ENCODE data around the gene HSPA2.

Gene HSPA2

DNA sequence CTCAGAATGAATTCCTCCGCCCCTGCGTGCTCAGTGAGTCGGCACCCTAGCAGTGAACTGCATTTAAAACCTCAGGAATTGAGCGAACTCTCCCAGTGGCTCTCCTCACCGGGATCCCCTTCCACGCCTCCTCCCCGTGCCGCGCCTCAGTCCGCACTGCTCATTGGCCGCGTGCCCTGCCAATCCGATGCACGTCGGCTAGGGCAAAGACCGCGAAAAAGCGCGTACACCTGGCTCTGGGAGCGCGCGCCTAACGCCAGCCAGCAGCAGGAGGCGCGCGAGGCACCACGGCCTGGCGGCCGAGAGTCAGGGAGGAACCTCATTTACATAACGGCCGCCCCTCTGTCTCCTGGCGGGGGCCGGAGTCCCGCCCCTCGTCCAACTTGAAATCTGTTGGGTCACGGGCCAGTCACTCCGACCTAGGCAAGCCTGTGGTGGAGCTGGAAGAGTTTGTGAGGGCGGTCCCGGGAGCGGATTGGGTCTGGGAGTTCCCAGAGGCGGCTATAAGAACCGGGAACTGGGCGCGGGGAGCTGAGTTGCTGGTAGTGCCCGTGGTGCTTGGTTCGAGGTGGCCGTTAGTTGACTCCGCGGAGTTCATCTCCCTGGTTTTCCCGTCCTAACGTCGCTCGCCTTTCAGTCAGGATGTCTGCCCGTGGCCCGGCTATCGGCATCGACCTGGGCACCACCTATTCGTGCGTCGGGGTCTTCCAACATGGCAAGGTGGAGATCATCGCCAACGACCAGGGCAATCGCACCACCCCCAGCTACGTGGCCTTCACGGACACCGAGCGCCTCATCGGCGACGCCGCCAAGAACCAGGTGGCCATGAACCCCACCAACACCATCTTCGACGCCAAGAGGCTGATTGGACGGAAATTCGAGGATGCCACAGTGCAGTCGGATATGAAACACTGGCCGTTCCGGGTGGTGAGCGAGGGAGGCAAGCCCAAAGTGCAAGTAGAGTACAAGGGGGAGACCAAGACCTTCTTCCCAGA lies at the start of gene HSPA2:
Gene HSPA2, plus strand, starts transcription at position 534 of the 995 bp plus-strand sequence. Its CDS starts 109 bp downstream, at position 643.
- peaks cover 35% of the 10 kb centered on the region for H3K4me1 Mint-ChIP-seq
- H3K27ac Mint-ChIP-seq: peak within 1 kb of the TSS; percentile 96
- ATAC-seq (peak; percentile 95), DNase-seq (ENCODE audit: low spot score in 2 of 2) (peak; percentile 92 to 97)
- H3K4me3 Mint-ChIP-seq: peak within 1 kb of the TSS; percentile 97
- peaks cover 15% of the 10 kb centered on the region for H3K36me3 Mint-ChIP-seq
- no peaks in the 10 kb centered on the region for H3K9me3 Mint-ChIP-seq

DNA sequence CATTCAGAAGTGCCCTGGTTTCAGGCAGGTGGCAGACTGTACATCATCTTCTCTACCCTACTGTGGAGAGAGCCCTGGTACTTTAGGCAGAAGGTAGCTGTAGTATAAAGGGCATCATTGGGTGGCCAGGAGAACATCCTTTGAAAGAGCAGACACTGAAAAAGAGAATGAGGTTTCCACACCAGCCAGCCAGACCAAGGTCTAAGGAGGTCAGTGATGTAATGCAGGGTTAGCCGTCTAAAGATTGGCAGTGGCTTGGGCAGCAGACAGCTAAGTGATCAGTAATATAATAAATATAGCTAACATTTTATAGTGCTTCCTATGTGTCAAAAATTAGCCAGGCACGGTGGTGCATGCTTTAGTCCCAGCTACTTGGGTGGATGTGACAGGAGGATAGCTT lies 48.9 kb upstream of the HSPA2 start:
- no peak for DNase-seq (ENCODE audit: low spot score in 2 of 2)
- peak overlapping the region; percentile 7 for H3K27ac Mint-ChIP-seq
- ATAC-seq: no peak
- no peaks in the 10 kb centered on the region for H3K9me3 Mint-ChIP-seq
- peaks cover 37% of the 10 kb centered on the region for H3K4me1 Mint-ChIP-seq
- H3K4me3 Mint-ChIP-seq: no peak overlapping the region
- H3K36me3 Mint-ChIP-seq: peaks cover 100% of the 10 kb centered on the region

GRCh38 chr14:64493455-64493854 lies 47.1 kb upstream of the HSPA2 start:
- Mint-ChIP-seq H3K27ac (peak overlapping the region; percentile 83), H3K9me3 (no peaks in the 10 kb centered on the region), H3K4me3 (no peak overlapping the region), H3K4me1 (peaks cover 35% of the 10 kb centered on the region), H3K36me3 (peaks cover 100% of the 10 kb centered on the region)
- ATAC-seq (no peak), DNase-seq (ENCODE audit: low spot score in 2 of 2) (no peak)

DNA sequence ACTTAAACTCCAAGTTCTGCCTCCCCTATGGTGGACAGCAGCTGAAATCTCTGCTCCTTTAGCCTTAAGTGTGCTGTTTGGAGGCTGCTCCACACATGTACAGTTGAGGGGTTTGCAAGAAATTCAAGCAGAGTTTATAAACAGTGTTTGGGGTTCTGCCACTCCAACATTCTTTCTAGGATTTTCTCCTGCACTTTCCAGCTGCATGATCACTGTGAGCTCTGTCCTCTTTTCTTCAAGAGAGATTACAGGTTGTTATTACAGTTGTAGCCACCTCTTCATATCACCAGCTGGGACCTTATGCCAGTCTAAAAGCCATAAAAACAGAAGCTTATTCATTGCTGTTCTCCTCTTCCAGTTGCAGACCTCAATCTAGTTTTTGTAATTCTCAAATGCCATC lies 45.3 kb upstream of the HSPA2 start:
- Mint-ChIP-seq H3K27ac (no peak overlapping the region), H3K4me3 (no peak overlapping the region), H3K36me3 (peaks cover 100% of the 10 kb centered on the region), H3K4me1 (peaks cover 43% of the 10 kb centered on the region), H3K9me3 (no peaks in the 10 kb centered on the region)
- ATAC-seq (no peak), DNase-seq (ENCODE audit: low spot score in 2 of 2) (no peak)

DNA sequence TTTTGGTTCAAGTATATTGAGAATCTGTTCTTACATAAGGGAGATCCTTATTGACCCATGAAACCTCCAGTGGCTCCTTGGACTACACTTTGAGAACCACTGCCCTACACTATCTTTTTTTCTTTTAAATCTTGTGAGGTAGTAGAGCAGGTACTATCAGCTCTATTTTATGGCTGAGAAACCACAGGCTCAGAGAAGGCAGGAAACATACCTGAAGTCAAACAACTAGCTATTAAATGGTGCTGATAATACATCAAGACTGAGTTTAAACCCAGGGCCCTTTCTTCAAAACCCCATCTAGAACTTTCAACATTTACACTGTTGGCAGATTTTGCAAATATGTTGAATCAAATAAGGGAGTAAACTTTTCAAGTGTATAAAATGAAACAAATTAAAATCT lies 43.8 kb upstream of the HSPA2 start:
- Mint-ChIP-seq H3K27ac (no peak overlapping the region), H3K36me3 (peaks cover 100% of the 10 kb centered on the region), H3K4me1 (peaks cover 41% of the 10 kb centered on the region), H3K9me3 (no peaks in the 10 kb centered on the region), H3K4me3 (no peak overlapping the region)
- DNase-seq (ENCODE audit: low spot score in 2 of 2) (no peak), ATAC-seq (no peak)

DNA sequence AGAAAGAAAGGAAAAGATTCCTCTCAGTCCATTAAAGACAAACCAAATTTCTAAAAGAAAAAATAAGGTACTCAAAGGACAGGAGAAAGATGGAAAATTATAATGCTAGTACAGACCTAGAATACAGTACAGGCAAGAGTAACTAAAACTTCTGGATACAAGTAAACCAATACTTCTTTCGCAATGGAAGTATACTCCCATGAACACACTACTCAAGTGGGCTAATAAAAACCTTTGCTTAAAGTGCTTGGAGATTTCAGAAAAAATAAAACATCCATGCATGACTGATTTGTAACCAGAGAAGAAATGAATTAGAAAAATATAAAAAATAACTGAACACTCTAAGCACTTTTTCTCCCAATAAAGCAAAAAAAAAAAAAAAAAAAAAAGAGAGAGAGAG lies 40.5 kb upstream of the HSPA2 start:
- no peak for ATAC-seq
- Mint-ChIP-seq H3K36me3 (peaks cover 95% of the 10 kb centered on the region), H3K4me1 (peaks cover 24% of the 10 kb centered on the region), H3K4me3 (peak overlapping the region; percentile 87), H3K9me3 (no peaks in the 10 kb centered on the region), H3K27ac (peak overlapping the region; percentile 100)
- DNase-seq (ENCODE audit: low spot score in 2 of 2): no peak

- Mint-ChIP-seq H3K27ac (peak overlapping the region; percentile 100), H3K4me1 (peaks cover 23% of the 10 kb centered on the region), H3K9me3 (no peaks in the 10 kb centered on the region), H3K36me3 (peaks cover 95% of the 10 kb centered on the region), H3K4me3 (peak overlapping the region; percentile 87)
- DNase-seq (ENCODE audit: low spot score in 2 of 2) (no peak), ATAC-seq (no peak)
Observed at GRCh38 chr14:64501411-64502171, 39.0 kb upstream of the HSPA2 start.

GRCh38 chr14:64502456-64502855 lies 38.1 kb upstream of the HSPA2 start:
- peak overlapping the region; percentile 87 for H3K4me3 Mint-ChIP-seq
- H3K9me3 Mint-ChIP-seq: no peaks in the 10 kb centered on the region
- H3K36me3 Mint-ChIP-seq: peaks cover 95% of the 10 kb centered on the region
- no peak for ATAC-seq
- H3K27ac Mint-ChIP-seq: peak overlapping the region; percentile 100
- DNase-seq (ENCODE audit: low spot score in 2 of 2): no peak
- peaks cover 23% of the 10 kb centered on the region for H3K4me1 Mint-ChIP-seq

- peak overlapping the region; percentile 100 for H3K27ac Mint-ChIP-seq
Observed at GRCh38 chr14:64502887-64503433, 37.6 kb upstream of the HSPA2 start.

DNA sequence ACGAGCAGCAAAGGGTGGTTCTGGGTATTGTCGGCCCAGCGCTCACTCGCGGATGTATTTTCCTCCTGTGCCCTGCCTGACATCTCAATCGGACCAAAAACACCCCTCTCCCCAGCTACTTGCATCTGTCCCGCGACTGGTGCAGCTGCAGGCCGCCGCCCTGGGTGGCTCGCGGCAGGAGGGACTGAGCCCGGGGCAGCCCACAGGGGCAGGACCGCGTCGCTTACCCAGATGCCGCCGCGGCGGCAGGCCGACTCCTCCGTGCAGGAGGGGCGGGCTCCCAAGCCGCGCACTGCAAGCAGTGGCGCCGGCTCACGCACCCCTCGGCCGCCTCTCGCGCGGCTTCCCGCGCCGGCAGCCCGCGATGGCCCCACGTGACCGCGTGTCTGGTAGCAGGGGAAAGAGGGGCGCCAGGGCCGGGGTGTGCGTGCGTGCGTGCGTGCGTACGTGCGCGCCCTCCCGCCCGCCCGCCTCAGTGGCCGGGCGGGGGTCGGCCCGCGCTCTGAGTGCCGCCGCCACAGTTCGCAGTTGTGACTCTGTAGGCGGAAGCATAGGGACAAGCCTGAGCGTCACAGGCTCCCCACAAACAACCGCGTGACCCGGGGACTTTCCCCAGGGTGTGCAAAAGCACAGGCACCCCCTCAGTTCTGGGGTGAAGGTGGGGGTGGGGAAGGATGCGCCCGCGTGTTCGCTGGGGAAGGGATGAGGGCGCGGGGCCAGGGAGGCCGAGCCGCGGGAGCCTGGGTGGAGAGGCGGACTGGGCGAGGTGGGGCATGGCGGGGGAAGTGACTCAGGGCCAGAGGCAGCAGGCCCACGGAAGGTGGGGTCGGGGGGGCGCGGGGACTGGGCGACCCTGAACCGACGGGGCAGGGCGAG lies 36.9 kb upstream of the HSPA2 start, which contains the start of gene ZBTB25:
Gene ZBTB25, minus strand, starts transcription at position 405 of the 876 bp plus-strand sequence. CDS start 13,305 bp downstream, outside the sequence.
- no peaks in the 10 kb centered on the region for H3K9me3 Mint-ChIP-seq
- ATAC-seq (peak; percentile 79), DNase-seq (ENCODE audit: low spot score in 2 of 2) (peak; percentile 78 to 98)
- H3K4me3 Mint-ChIP-seq: peak within 1 kb of the TSS; percentile 87
- peaks cover 35% of the 10 kb centered on the region for H3K4me1 Mint-ChIP-seq
- peak within 1 kb of the TSS; percentile 100 for H3K27ac Mint-ChIP-seq
- H3K36me3 Mint-ChIP-seq: peaks cover 95% of the 10 kb centered on the region

More at GRCh38 chr14:64502887-64503433, 37.6 kb upstream of the HSPA2 start:
- DNase-seq (ENCODE audit: low spot score in 2 of 2) (no peak), ATAC-seq (no peak)
- H3K4me3 Mint-ChIP-seq: peak overlapping the region; percentile 87
- peaks cover 95% of the 10 kb centered on the region for H3K36me3 Mint-ChIP-seq
- H3K4me1 Mint-ChIP-seq: peaks cover 28% of the 10 kb centered on the region
- H3K9me3 Mint-ChIP-seq: no peaks in the 10 kb centered on the region

GRCh38 chr14:64504310-64504896 lies 36.1 kb upstream of the HSPA2 start, which contains the start of gene ZBTB1:
ZBTB1 (plus strand) TSS chr14:64504770; CDS start chr14:64521505, 16,735 bp downstream.
- DNase-seq (ENCODE audit: low spot score in 2 of 2) (peak; percentile 69 to 91), ATAC-seq (peak; percentile 71)
- peak within 1 kb of the TSS; percentile 87 for H3K4me3 Mint-ChIP-seq
- H3K36me3 Mint-ChIP-seq: peaks cover 95% of the 10 kb centered on the region
- H3K4me1 Mint-ChIP-seq: peaks cover 41% of the 10 kb centered on the region
- H3K27ac Mint-ChIP-seq: peak within 1 kb of the TSS; percentile 100
- H3K9me3 Mint-ChIP-seq: no peaks in the 10 kb centered on the region

DNA sequence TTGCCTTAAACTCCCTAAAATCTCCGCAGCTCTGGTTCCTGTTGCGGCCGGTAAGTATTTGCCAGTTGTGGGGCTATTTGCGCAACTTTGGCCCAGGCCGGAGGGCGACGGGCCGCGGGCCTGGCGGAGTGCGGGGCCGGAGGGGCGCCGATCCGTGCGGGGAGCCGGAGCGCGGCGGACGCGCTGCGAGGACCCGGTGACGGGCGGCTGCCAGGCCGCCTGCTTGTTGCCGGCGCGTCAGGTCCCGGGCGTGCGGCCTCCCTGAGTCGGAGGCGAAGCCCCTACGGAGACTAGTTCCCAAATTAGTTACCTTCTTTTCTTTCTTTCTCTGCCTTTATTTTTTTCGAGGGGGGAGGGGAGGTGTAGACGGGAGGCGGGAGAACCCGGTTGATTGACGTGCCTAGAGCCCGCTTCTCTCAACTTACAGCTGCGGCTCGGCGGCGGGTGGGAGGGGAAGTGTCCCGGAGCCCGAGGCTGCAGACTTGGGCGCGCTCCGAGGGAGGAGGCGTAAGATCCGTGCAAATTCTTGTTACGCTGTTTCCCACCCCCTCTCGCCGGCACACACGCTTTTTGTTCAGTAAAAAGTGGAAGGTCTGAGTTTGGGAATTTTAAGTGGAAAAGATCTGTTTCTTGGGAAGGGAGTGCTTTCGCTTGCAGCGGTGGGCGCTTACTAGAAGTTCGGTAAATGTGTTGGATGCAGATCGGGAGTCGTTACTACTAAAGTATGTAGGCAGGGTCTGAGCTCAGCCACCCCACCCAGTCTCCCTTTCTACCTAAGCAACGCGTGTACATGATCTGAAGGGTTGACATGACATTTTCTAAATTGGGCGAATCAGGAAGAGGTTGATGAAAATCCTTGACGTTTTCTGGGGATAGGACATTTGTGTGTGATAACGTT lies 35.4 kb upstream of the HSPA2 start:
- Mint-ChIP-seq H3K27ac (peak overlapping the region; percentile 100), H3K4me1 (peaks cover 41% of the 10 kb centered on the region), H3K4me3 (peak overlapping the region; percentile 87), H3K36me3 (peaks cover 95% of the 10 kb centered on the region), H3K9me3 (no peaks in the 10 kb centered on the region)
- DNase-seq (ENCODE audit: low spot score in 2 of 2) (peak; percentile 61 to 89), ATAC-seq (peak; percentile 50)

- H3K4me1 Mint-ChIP-seq: peaks cover 46% of the 10 kb centered on the region
- H3K4me3 Mint-ChIP-seq: peak overlapping the region; percentile 87
- DNase-seq (ENCODE audit: low spot score in 2 of 2): no peak
- no peaks in the 10 kb centered on the region for H3K9me3 Mint-ChIP-seq
- ATAC-seq: no peak
- peaks cover 90% of the 10 kb centered on the region for H3K36me3 Mint-ChIP-seq
- peak overlapping the region; percentile 100 for H3K27ac Mint-ChIP-seq
Observed at GRCh38 chr14:64506721-64507120, 33.8 kb upstream of the HSPA2 start.

All from stimulated activated effector memory CD8-positive, alpha-beta T cell treated with anti-CD3 and anti-CD28 coated beads, Interleukin-12 subunit alpha, Interleukin-12 subunit beta, amount 100 ng/mL, for 72 hours (primary cell).